ENCODE measurements around the gene GPS2. TPM values are rescaled to one million over a fixed set of nuclear protein-coding genes. Genes with fewer than 3 reads are reported as not detected.
"Not testable (repeated sequence)": the region's sequence is repeated elsewhere in the genome, so short reads cannot be mapped to it uniquely, and the experiment has no call there.

The GPS2 gene
- total RNA-seq, 1 donor: 69.1 TPM

GRCh38 chr17:7336240-7337175 lies 21.3 kb upstream of the GPS2 start, which contains the start of gene ACAP1:
ACAP1 (plus strand) TSS chr17:7336529; CDS start chr17:7336735, 206 bp downstream.
- no peak within 1 kb of the TSS for H3K4me3 ChIP-seq (ENCODE audit: low read depth, low read length)
- DNase-seq (ENCODE audit: low read depth): no peak
- no peak for TF ChIP-seq CTCF (IDR thresholded peaks at IDR 0.05; ENCODE audit: insufficient read depth, low read length)

GRCh38 chr17:7335765-7336164 lies 20.6 kb upstream of the GPS2 start:
- H3K4me3 ChIP-seq (ENCODE audit: low read depth, low read length); DNase-seq (ENCODE audit: low read depth): not testable (repeated sequence)

- no peak for TF ChIP-seq CTCF (IDR thresholded peaks at IDR 0.05; ENCODE audit: insufficient read depth, low read length)
Measured at GRCh38 chr17:7334938-7335538, 19.9 kb upstream of the GPS2 start.

GRCh38 chr17:7332600-7333069 lies 17.5 kb upstream of the GPS2 start:
- not testable (repeated sequence) for H3K4me3 ChIP-seq (ENCODE audit: low read depth, low read length); DNase-seq (ENCODE audit: low read depth)

More at GRCh38 chr17:7334938-7335538, 19.9 kb upstream of the GPS2 start:
- no peak for DNase-seq (ENCODE audit: low read depth)
- H3K4me3 ChIP-seq (ENCODE audit: low read depth, low read length): no peak overlapping the region

GRCh38 chr17:7332111-7332510 lies 17.0 kb upstream of the GPS2 start:
- no peak for DNase-seq (ENCODE audit: low read depth)
- H3K4me3 ChIP-seq (ENCODE audit: low read depth, low read length): no peak overlapping the region
- TF ChIP-seq CTCF (IDR thresholded peaks at IDR 0.05; ENCODE audit: insufficient read depth, low read length): no peak

GRCh38 chr17:7330638-7331015 lies 15.5 kb upstream of the GPS2 start:
- no peak for TF ChIP-seq CTCF (IDR thresholded peaks at IDR 0.05; ENCODE audit: insufficient read depth, low read length)

GRCh38 chr17:7329997-7330637 lies 15.0 kb upstream of the GPS2 start:
- DNase-seq (ENCODE audit: low read depth): peak; percentile 71
- TF ChIP-seq CTCF (IDR thresholded peaks at IDR 0.05; ENCODE audit: insufficient read depth, low read length): no peak

More at GRCh38 chr17:7330638-7331015, 15.5 kb upstream of the GPS2 start:
- no peak for DNase-seq (ENCODE audit: low read depth)
- H3K4me3 ChIP-seq (ENCODE audit: low read depth, low read length): peak overlapping the region; percentile 97

More at GRCh38 chr17:7329997-7330637, 15.0 kb upstream of the GPS2 start:
- H3K4me3 ChIP-seq (ENCODE audit: low read depth, low read length): peak overlapping the region; percentile 97
